Muscle layer of colon (tissue), 2 donors: Measurements from ENCODE around the gene CCDC177.

Experiments
- H3K27ac ChIP-seq: one replicate; pipeline ENCODE4 v1.7.0; 2013; ENCODE audit warnings: low read depth, mild to moderate bottlenecking, low read length, moderate library complexity
- H3K27me3 ChIP-seq, 2 donors: one replicate each; pipeline ENCODE4 v1.7.0; 2013; ENCODE audit warnings: low read length in 2 of 2, mild to moderate bottlenecking in 2 of 2; ENCODE audit not compliant: insufficient read depth in 2 of 2, control insufficient read depth in 1 of 2
- H3K36me3 ChIP-seq: one replicate; pipeline ENCODE4 v1.7.0; 2013; ENCODE audit warnings: mild to moderate bottlenecking, low read length; ENCODE audit not compliant: insufficient read depth
- H3K4me1 ChIP-seq: one replicate; pipeline ENCODE4 v1.7.0; 2013; ENCODE audit warnings: mild to moderate bottlenecking, low read length; ENCODE audit not compliant: insufficient read depth
- H3K4me3 ChIP-seq, 2 donors: one replicate each; pipeline ENCODE4 v1.7.0; 2013; ENCODE audit warnings: low read length in 2 of 2, low read depth in 1 of 2, mild to moderate bottlenecking in 1 of 2, moderate library complexity in 1 of 2
- H3K9ac ChIP-seq: one replicate; pipeline ENCODE4 v1.7.0; 2013; ENCODE audit warnings: low read length
- H3K9me3 ChIP-seq: one replicate; pipeline ENCODE4 v1.7.0; 2013; ENCODE audit warnings: mild to moderate bottlenecking, low read length
- donor health status: abdominal sarcoma.
- donor health status: Adenocarcinoma of cecum.

Gene CCDC177

GRCh38 chr14:69537900-69538299 lies 36.8 kb downstream of the CCDC177 start:
- no peaks in the 10 kb centered on the region for H3K9me3 ChIP-seq
- H3K4me1 ChIP-seq: no peaks in the 10 kb centered on the region
- H3K36me3 ChIP-seq: no peaks in the 10 kb centered on the region
- no peak overlapping the region for H3K27ac ChIP-seq
- H3K27me3 ChIP-seq: peaks cover 0 to 5% of the 10 kb centered on the region in 2 donors
- no peak overlapping the region for H3K4me3 ChIP-seq
- no peak overlapping the region for H3K9ac ChIP-seq

- Histone ChIP-seq H3K9me3 (no peaks in the 10 kb centered on the region), H3K36me3 (no peaks in the 10 kb centered on the region), H3K9ac (no peak overlapping the region), H3K27ac (no peak overlapping the region), H3K4me3 (no peak overlapping the region), H3K4me1 (no peaks in the 10 kb centered on the region), H3K27me3 (peaks cover 0 to 5% of the 10 kb centered on the region in 2 donors)
Observed at GRCh38 chr14:69536971-69537370, 37.7 kb downstream of the CCDC177 start.

GRCh38 chr14:69535230-69535848 lies 39.3 kb downstream of the CCDC177 start:
- no peaks in the 10 kb centered on the region for H3K9me3 ChIP-seq
- no peaks in the 10 kb centered on the region for H3K4me1 ChIP-seq
- H3K9ac ChIP-seq: no peak overlapping the region

GRCh38 chr14:69532561-69533340 lies 41.9 kb downstream of the CCDC177 start:
- Histone ChIP-seq H3K36me3 (no peaks in the 10 kb centered on the region), H3K4me3 (no peak overlapping the region), H3K27me3 (peaks cover 0 to 5% of the 10 kb centered on the region in 2 donors), H3K9me3 (no peaks in the 10 kb centered on the region), H3K4me1 (no peaks in the 10 kb centered on the region), H3K9ac (no peak overlapping the region), H3K27ac (no peak overlapping the region)

More at GRCh38 chr14:69535230-69535848, 39.3 kb downstream of the CCDC177 start:
- H3K27me3 ChIP-seq: peaks cover 0 to 5% of the 10 kb centered on the region in 2 donors
- no peaks in the 10 kb centered on the region for H3K36me3 ChIP-seq
- H3K4me3 ChIP-seq: no peak overlapping the region
- no peak overlapping the region for H3K27ac ChIP-seq

- H3K9me3 ChIP-seq: no peaks in the 10 kb centered on the region
- H3K27ac ChIP-seq: no peak overlapping the region
- no peak overlapping the region for H3K4me3 ChIP-seq
- no peaks in the 10 kb centered on the region for H3K36me3 ChIP-seq
- H3K9ac ChIP-seq: no peak overlapping the region
- H3K27me3 ChIP-seq: peaks cover 0 to 5% of the 10 kb centered on the region in 2 donors
- no peaks in the 10 kb centered on the region for H3K4me1 ChIP-seq
Observed at GRCh38 chr14:69531135-69531534, 43.5 kb downstream of the CCDC177 start.

GRCh38 chr14:69530095-69530494 lies 44.6 kb downstream of the CCDC177 start:
- H3K4me1 ChIP-seq: no peaks in the 10 kb centered on the region
- H3K9me3 ChIP-seq: no peaks in the 10 kb centered on the region
- H3K27ac ChIP-seq: no peak overlapping the region
- H3K27me3 ChIP-seq: no peaks in the 10 kb centered on the region
- no peak overlapping the region for H3K9ac ChIP-seq
- no peak overlapping the region for H3K4me3 ChIP-seq
- H3K36me3 ChIP-seq: no peaks in the 10 kb centered on the region

- H3K36me3 ChIP-seq: no peaks in the 10 kb centered on the region
Observed at GRCh38 chr14:69529563-69529962, 45.1 kb downstream of the CCDC177 start.

GRCh38 chr14:69528930-69529329 lies 45.7 kb downstream of the CCDC177 start:
- Histone ChIP-seq H3K27ac (no peak overlapping the region), H3K27me3 (no peaks in the 10 kb centered on the region), H3K4me1 (no peaks in the 10 kb centered on the region), H3K9me3 (no peaks in the 10 kb centered on the region), H3K4me3 (no peak overlapping the region), H3K36me3 (no peaks in the 10 kb centered on the region), H3K9ac (no peak overlapping the region)

More at GRCh38 chr14:69529563-69529962, 45.1 kb downstream of the CCDC177 start:
- no peaks in the 10 kb centered on the region for H3K9me3 ChIP-seq
- no peaks in the 10 kb centered on the region for H3K27me3 ChIP-seq
- H3K4me3 ChIP-seq: no peak overlapping the region
- no peak overlapping the region for H3K27ac ChIP-seq
- H3K4me1 ChIP-seq: no peaks in the 10 kb centered on the region
- no peak overlapping the region for H3K9ac ChIP-seq

GRCh38 chr14:69528143-69528542 lies 46.5 kb downstream of the CCDC177 start:
- H3K27ac ChIP-seq: no peak overlapping the region
- no peaks in the 10 kb centered on the region for H3K27me3 ChIP-seq
- no peaks in the 10 kb centered on the region for H3K36me3 ChIP-seq
- no peaks in the 10 kb centered on the region for H3K4me1 ChIP-seq
- no peak overlapping the region for H3K9ac ChIP-seq
- H3K9me3 ChIP-seq: no peaks in the 10 kb centered on the region
- no peak overlapping the region for H3K4me3 ChIP-seq

- Histone ChIP-seq H3K36me3 (no peaks in the 10 kb centered on the region), H3K27ac (no peak overlapping the region), H3K9me3 (no peaks in the 10 kb centered on the region), H3K4me3 (no peak overlapping the region), H3K9ac (no peak overlapping the region), H3K27me3 (no peaks in the 10 kb centered on the region), H3K4me1 (no peaks in the 10 kb centered on the region)
Observed at GRCh38 chr14:69527635-69528034, 47.0 kb downstream of the CCDC177 start.

- Histone ChIP-seq H3K27ac (no peak overlapping the region), H3K27me3 (no peaks in the 10 kb centered on the region), H3K4me1 (no peaks in the 10 kb centered on the region), H3K9me3 (no peaks in the 10 kb centered on the region), H3K9ac (no peak overlapping the region), H3K4me3 (no peak overlapping the region), H3K36me3 (no peaks in the 10 kb centered on the region)
Observed at GRCh38 chr14:69525896-69526295, 48.8 kb downstream of the CCDC177 start.

- Histone ChIP-seq H3K9ac (no peak overlapping the region), H3K4me3 (no peak overlapping the region), H3K9me3 (no peaks in the 10 kb centered on the region), H3K36me3 (no peaks in the 10 kb centered on the region), H3K27me3 (no peaks in the 10 kb centered on the region), H3K27ac (no peak overlapping the region), H3K4me1 (no peaks in the 10 kb centered on the region)
Observed at GRCh38 chr14:69522026-69522425, 52.6 kb downstream of the CCDC177 start.
